A549 (cell line): ENCODE measurements around the gene TMEM91.

Experiments
- CTCF ChIP-seq: fragments of >200 bp; sonication (Bioruptor Twin); formaldehyde crosslinking; IDR thresholded peaks from 3 replicates; pipeline ENCODE4 v1.5.1; 2016
- EP300 ChIP-seq, 2 experiments: fragments of >200 bp; sonication (Bioruptor Twin); formaldehyde crosslinking; IDR thresholded peaks; 2 replicates in 1 of 2; 3 replicates in 1 of 2; pipeline ENCODE4 v1.6.1; 2016 to 2017
- MAX ChIP-seq: IDR thresholded peaks from 2 replicates; pipeline ENCODE4 v1.6.1; 2012
- MAZ ChIP-seq: fragments of 150-350 bp; IDR thresholded peaks from 2 replicates; pipeline ENCODE4 v1.6.1; 2014; ENCODE audit warnings: antibody characterized with exemption, low read depth, low read length, borderline replicate concordance
- MYC ChIP-seq: IDR thresholded peaks from 2 replicates; pipeline ENCODE4 v1.6.1; 2012; ENCODE audit warnings: mild to moderate bottlenecking, inconsistent platforms, low read length, improper control_type of control experiment, borderline replicate concordance
- NFE2L2 ChIP-seq: fragments of 150-350 bp; conservative IDR thresholded peaks from 2 replicates; pipeline ENCODE4 v1.6.1; 2014; ENCODE audit warnings: low read length
- PHF8 ChIP-seq: fragments of 200-600 bp; sonication (generic); IDR thresholded peaks from 2 replicates; pipeline ENCODE4 v1.6.1; 2016; ENCODE audit warnings: low read depth, mild to moderate bottlenecking, antibody characterized with exemption, moderate library complexity, borderline replicate concordance
- POLR2A ChIP-seq: IDR thresholded peaks from 2 replicates; pipeline ENCODE4 v1.6.1; 2012; ENCODE audit warnings: mild to moderate bottlenecking, low read length
- REST ChIP-seq: fragments of 200-600 bp; sonication (generic); IDR thresholded peaks from 2 replicates; pipeline ENCODE4 v1.6.1; 2016; ENCODE audit warnings: antibody characterized with exemption, mild to moderate bottlenecking, moderate library complexity
- RFX5 ChIP-seq: fragments of 450-650 bp; IDR thresholded peaks from 2 replicates; pipeline ENCODE4 v1.7.1; 2014; ENCODE audit warnings: antibody characterized with exemption, mild to moderate bottlenecking, moderate library complexity
- RNF2 ChIP-seq: fragments of 200-600 bp; sonication (generic); IDR thresholded peaks from 2 replicates; pipeline ENCODE4 v1.6.1; 2016; ENCODE audit warnings: low read depth, mild to moderate bottlenecking, antibody characterized with exemption, moderate library complexity, borderline replicate concordance
- ZC3H11A ChIP-seq: fragments of 450-650 bp; IDR thresholded peaks from 2 replicates; pipeline ENCODE4 v1.6.1; 2014; ENCODE audit warnings: antibody characterized with exemption, mild to moderate bottlenecking
- ZFP36 ChIP-seq: fragments of 450-650 bp; IDR thresholded peaks from 2 replicates; pipeline ENCODE4 v1.6.1; 2014; ENCODE audit warnings: borderline replicate concordance; ENCODE audit not compliant: partially characterized antibody

GRCh38 chr19:41424335-41425173, 48.2 kb downstream of the TMEM91 start:
- TF ChIP-seq CTCF = no peak
- TF ChIP-seq POLR2A = no peak
- TF ChIP-seq REST = no peak
- no peak for TF ChIP-seq RFX5
- TF ChIP-seq MAX = no peak
- no peak for TF ChIP-seq EP300 (IDR thresholded peaks at IDR 0.05)
- TF ChIP-seq RNF2 = no peak
- no peak for TF ChIP-seq ZFP36
- no peak for TF ChIP-seq MAZ
- no peak for TF ChIP-seq ZC3H11A
- TF ChIP-seq MYC = no peak
- TF ChIP-seq PHF8 = no peak
- TF ChIP-seq NFE2L2 = no peak
